Stimulated activated naive CD8-positive, alpha-beta T cell treated with anti-CD3 and anti-CD28 coated beads, Interleukin-15, amount 100 ng/mL, for 72 hours (primary cell): ENCODE measurements around the gene HGF.

Experiments used
- ATAC-seq: fragments of 150-1000 bp; cut with Tn5 transposase; 2 replicates; pipeline ENCODE4 v1.10.0; 2021; ENCODE audit warnings: mild to moderate bottlenecking, moderate library complexity
- DNase-seq, 2 donors: peaks; one replicate each; pipeline ENCODE4 v3.0.0; 2021 to 2022
- H3K27ac Mint-ChIP-seq, 2 donors: one replicate each; pipeline ENCODE4 v1.8.0; 2022; ENCODE audit warnings: mild to moderate bottlenecking in 2 of 2, mixed read lengths in 2 of 2, moderate library complexity in 2 of 2
- H3K27me3 Mint-ChIP-seq: one replicate; pipeline ENCODE4 v1.8.0; 2022; ENCODE audit warnings: mixed read lengths
- H3K4me1 Mint-ChIP-seq: one replicate; pipeline ENCODE4 v1.8.0; 2022; ENCODE audit warnings: mild to moderate bottlenecking, mixed read lengths
- H3K4me3 Mint-ChIP-seq, 2 donors: one replicate each; pipeline ENCODE4 v1.8.0; 2022; ENCODE audit warnings: mild to moderate bottlenecking in 2 of 2, mixed read lengths in 2 of 2, moderate library complexity in 1 of 2
- H3K9me3 Mint-ChIP-seq, 2 donors: one replicate each; pipeline ENCODE4 v1.8.0; 2022; ENCODE audit warnings: mixed read lengths in 2 of 2

The HGF gene

GRCh38 chr7:81709836-81710235 lies 60.0 kb downstream of the HGF start:
- Mint-ChIP-seq H3K4me3 (no peak overlapping the region), H3K4me1 (no peaks in the 10 kb centered on the region), H3K27ac (no peak overlapping the region), H3K27me3 (no peaks in the 10 kb centered on the region), H3K9me3 (peaks cover 0 to 4% of the 10 kb centered on the region in 2 donors)
- DNase-seq (no peak), ATAC-seq (no peak)

- Mint-ChIP-seq H3K27me3 (no peaks in the 10 kb centered on the region), H3K4me1 (no peaks in the 10 kb centered on the region), H3K27ac (no peak overlapping the region), H3K9me3 (no peaks in the 10 kb centered on the region), H3K4me3 (no peak overlapping the region)
- ATAC-seq, result no peak
- DNase-seq, result no peak
These were observed 61.9 kb downstream of the HGF start for GRCh38 chr7:81707966-81708365.

DNA sequence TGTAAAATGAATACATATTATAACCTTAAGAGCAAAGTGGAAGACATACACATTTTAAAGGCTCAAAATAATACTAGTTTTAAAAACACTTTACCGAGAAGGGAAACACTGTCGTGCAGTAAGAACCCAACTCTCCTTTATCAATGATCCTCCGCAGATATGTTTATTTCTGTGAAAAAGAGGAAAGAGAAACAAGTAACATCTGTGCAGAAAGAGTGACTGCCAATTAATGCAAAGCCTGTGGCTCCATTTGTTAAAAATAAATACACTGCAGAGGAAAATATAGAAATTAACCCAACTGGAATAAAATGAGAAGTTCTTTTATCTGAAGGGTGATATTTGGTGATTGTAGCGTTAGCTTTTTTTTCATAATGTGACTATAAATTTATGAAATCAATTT lies 62.7 kb downstream of the HGF start:
- H3K4me1 Mint-ChIP-seq, result no peaks in the 10 kb centered on the region
- H3K27ac Mint-ChIP-seq, result no peak overlapping the region
- no peak for ATAC-seq
- DNase-seq, result no peak
- no peaks in the 10 kb centered on the region for H3K9me3 Mint-ChIP-seq
- H3K4me3 Mint-ChIP-seq, result no peak overlapping the region
- no peaks in the 10 kb centered on the region for H3K27me3 Mint-ChIP-seq

DNA sequence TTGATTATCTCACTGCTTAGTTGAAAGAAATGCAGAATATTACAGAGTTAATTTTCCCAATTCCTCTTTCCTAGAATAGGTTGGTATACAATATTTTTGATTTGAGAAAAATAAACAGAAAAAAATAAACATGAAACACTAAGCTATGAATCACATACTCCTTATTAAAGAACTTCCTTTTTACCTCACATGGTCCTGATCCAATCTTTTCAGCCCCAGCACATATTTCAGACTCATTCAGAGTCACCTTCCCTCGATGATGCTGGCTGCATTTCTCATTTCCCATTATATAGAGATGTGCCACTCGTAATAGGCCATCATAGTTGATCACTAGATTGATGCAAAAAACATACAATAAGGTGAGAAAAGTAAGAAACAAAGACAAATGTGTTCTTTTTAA lies 64.6 kb downstream of the HGF start:
- Mint-ChIP-seq H3K4me3 (no peak overlapping the region), H3K27me3 (no peaks in the 10 kb centered on the region), H3K27ac (no peak overlapping the region), H3K9me3 (no peaks in the 10 kb centered on the region), H3K4me1 (no peaks in the 10 kb centered on the region)
- ATAC-seq (no peak), DNase-seq (no peak)

DNA sequence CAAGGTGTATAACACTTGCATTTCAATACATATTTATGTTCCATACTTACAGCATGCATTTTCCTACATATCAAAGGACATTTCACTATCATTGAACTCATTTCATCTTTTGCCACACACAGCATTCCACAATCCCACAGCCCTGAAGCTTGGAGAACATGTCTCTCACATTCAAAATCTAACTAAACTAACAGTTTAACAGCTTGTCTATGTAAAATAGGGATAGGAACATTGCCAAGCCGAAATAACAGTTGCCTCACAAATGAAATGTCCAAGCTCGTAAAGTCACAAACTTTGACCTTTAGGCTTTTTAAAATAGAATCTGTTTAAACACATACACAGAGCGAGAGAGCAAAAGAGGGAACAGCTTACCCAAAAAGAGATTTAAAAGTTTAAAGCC lies 65.3 kb downstream of the HGF start:
- H3K27me3 Mint-ChIP-seq, result no peaks in the 10 kb centered on the region
- DNase-seq (no peak), ATAC-seq (no peak)
- H3K4me1 Mint-ChIP-seq, result no peaks in the 10 kb centered on the region
- no peak overlapping the region for H3K27ac Mint-ChIP-seq
- H3K9me3 Mint-ChIP-seq, result no peaks in the 10 kb centered on the region
- no peak overlapping the region for H3K4me3 Mint-ChIP-seq

GRCh38 chr7:81698965-81699364 lies 70.9 kb downstream of the HGF start:
- no peak for ATAC-seq
- no peaks in the 10 kb centered on the region for H3K9me3 Mint-ChIP-seq
- H3K4me1 Mint-ChIP-seq, result no peaks in the 10 kb centered on the region
- H3K4me3 Mint-ChIP-seq, result no peak overlapping the region
- no peak overlapping the region for H3K27ac Mint-ChIP-seq
- DNase-seq, result no peak
- H3K27me3 Mint-ChIP-seq, result no peaks in the 10 kb centered on the region

DNA sequence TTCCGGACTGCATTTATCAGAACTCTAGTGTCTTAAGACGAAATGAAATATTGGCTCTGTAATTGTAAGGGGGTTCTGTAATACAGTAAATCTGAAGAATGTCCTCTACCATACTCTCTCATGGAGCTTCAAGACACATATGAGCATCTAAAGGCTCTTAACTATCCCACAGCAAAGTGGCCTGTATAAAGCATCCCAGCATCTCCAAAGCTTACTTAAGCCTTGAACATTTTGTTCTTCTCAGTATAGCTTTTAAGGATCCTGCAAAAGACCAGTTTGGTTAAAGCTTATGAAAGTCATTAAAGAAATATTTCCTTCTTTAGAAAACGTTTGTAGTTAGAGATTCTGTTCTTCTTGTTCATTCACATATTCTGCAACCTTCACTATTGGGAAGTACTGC lies 75.1 kb downstream of the HGF start:
- ATAC-seq (no peak), DNase-seq (no peak)
- H3K9me3 Mint-ChIP-seq, result no peaks in the 10 kb centered on the region
- H3K4me3 Mint-ChIP-seq, result no peak overlapping the region
- no peaks in the 10 kb centered on the region for H3K27me3 Mint-ChIP-seq
- H3K4me1 Mint-ChIP-seq, result no peaks in the 10 kb centered on the region
- H3K27ac Mint-ChIP-seq, result no peak overlapping the region

DNA sequence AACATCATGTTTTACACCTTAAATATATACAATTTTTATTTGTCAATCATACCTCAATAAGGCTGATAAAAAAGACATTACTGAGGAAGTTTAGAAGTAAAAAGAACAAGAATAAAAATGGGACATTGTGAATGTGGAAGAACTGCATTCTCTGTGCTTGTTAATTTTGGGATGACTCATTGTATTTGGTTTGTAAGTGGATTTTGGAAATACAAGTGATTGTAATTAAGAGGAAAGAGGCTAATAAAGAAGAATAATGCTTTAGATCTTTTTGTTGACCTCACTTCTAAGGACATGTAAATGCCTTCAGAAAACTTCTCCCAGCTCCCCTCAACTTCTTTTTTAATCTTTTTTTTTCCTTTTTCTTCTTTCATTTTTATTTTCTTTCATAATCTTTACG lies 76.0 kb downstream of the HGF start:
- no peaks in the 10 kb centered on the region for H3K4me1 Mint-ChIP-seq

GRCh38 chr7:81693080-81693479 lies 76.8 kb downstream of the HGF start:
- H3K4me1 Mint-ChIP-seq, result no peaks in the 10 kb centered on the region
- DNase-seq (no peak), ATAC-seq (no peak)
- no peak overlapping the region for H3K4me3 Mint-ChIP-seq
- H3K9me3 Mint-ChIP-seq, result peaks cover 0 to 11% of the 10 kb centered on the region in 2 donors
- H3K27me3 Mint-ChIP-seq, result no peaks in the 10 kb centered on the region
- no peak overlapping the region for H3K27ac Mint-ChIP-seq

More for the DNA sequence above, 76.0 kb downstream of the HGF start:
- ATAC-seq (no peak), DNase-seq (no peak)
- no peaks in the 10 kb centered on the region for H3K27me3 Mint-ChIP-seq
- H3K27ac Mint-ChIP-seq, result no peak overlapping the region
- H3K4me3 Mint-ChIP-seq, result no peak overlapping the region
- peaks cover 0 to 6% of the 10 kb centered on the region in 2 donors for H3K9me3 Mint-ChIP-seq

GRCh38 chr7:81692146-81692905 lies 77.5 kb downstream of the HGF start:
- Mint-ChIP-seq H3K4me3 (no peak overlapping the region), H3K9me3 (peaks cover 0 to 11% of the 10 kb centered on the region in 2 donors), H3K27ac (no peak overlapping the region), H3K4me1 (no peaks in the 10 kb centered on the region), H3K27me3 (no peaks in the 10 kb centered on the region)
- ATAC-seq (no peak), DNase-seq (no peak)

DNA sequence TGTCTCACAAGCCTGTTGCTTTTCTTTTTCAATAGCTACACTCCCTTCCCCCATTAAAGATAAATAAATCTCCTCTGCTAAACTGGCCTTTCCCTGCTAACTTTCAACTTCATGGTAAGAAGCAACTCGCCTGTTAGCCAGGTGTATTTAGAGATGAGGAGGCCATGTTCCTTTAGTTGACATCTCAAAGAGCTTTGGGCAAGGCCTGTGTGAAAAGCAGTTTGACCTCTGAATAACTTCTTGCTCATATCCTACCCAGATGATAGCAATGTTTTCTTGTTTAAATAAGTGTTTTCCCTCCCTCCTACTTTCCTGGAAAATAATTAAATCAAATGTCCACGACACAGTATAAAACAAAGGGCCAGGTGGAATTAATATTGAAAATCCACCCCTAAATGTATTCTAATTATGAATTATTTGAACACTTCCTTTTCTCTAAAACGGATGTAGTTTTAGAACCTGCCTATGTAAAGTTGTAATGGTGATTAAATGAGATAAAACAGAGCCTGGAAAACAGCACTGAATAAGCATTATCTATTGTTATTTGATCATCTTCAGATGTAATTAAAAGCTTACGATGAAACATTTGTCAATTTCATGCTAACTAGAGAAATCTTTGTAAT lies 78.5 kb downstream of the HGF start:
- peaks cover 0 to 11% of the 10 kb centered on the region in 2 donors for H3K9me3 Mint-ChIP-seq

GRCh38 chr7:81690688-81691087 lies 79.2 kb downstream of the HGF start:
- H3K27ac Mint-ChIP-seq, result no peak overlapping the region
- peaks cover 0 to 11% of the 10 kb centered on the region in 2 donors for H3K9me3 Mint-ChIP-seq
- no peaks in the 10 kb centered on the region for H3K4me1 Mint-ChIP-seq
- no peak overlapping the region for H3K4me3 Mint-ChIP-seq
- DNase-seq (no peak), ATAC-seq (no peak)
- H3K27me3 Mint-ChIP-seq, result no peaks in the 10 kb centered on the region

More for the DNA sequence above, 78.5 kb downstream of the HGF start:
- H3K4me1 Mint-ChIP-seq, result no peaks in the 10 kb centered on the region
- no peak overlapping the region for H3K27ac Mint-ChIP-seq
- no peak overlapping the region for H3K4me3 Mint-ChIP-seq
- no peaks in the 10 kb centered on the region for H3K27me3 Mint-ChIP-seq
- DNase-seq (no peak), ATAC-seq (no peak)

GRCh38 chr7:81690251-81690650 lies 79.6 kb downstream of the HGF start:
- Mint-ChIP-seq H3K27ac (no peak overlapping the region), H3K9me3 (peaks cover 0 to 11% of the 10 kb centered on the region in 2 donors), H3K4me1 (no peaks in the 10 kb centered on the region), H3K4me3 (no peak overlapping the region), H3K27me3 (no peaks in the 10 kb centered on the region)
- no peak for DNase-seq
- no peak for ATAC-seq

- DNase-seq, result no peak
- no peaks in the 10 kb centered on the region for H3K4me1 Mint-ChIP-seq
- H3K27ac Mint-ChIP-seq, result no peak overlapping the region
- ATAC-seq, result no peak
- no peaks in the 10 kb centered on the region for H3K27me3 Mint-ChIP-seq
- no peak overlapping the region for H3K4me3 Mint-ChIP-seq
- H3K9me3 Mint-ChIP-seq, result peaks cover 0 to 11% of the 10 kb centered on the region in 2 donors
These were observed 81.0 kb downstream of the HGF start for GRCh38 chr7:81688622-81689411.

GRCh38 chr7:81687062-81687461 lies 82.8 kb downstream of the HGF start:
- ATAC-seq (no peak), DNase-seq (no peak)
- H3K4me1 Mint-ChIP-seq, result no peaks in the 10 kb centered on the region
- peaks cover 0 to 11% of the 10 kb centered on the region in 2 donors for H3K9me3 Mint-ChIP-seq
- H3K27ac Mint-ChIP-seq, result no peak overlapping the region
- no peaks in the 10 kb centered on the region for H3K27me3 Mint-ChIP-seq
- no peak overlapping the region for H3K4me3 Mint-ChIP-seq

- H3K4me1 Mint-ChIP-seq, result no peaks in the 10 kb centered on the region
- no peak overlapping the region for H3K4me3 Mint-ChIP-seq
- ATAC-seq, result no peak
- peaks cover 0 to 11% of the 10 kb centered on the region in 2 donors for H3K9me3 Mint-ChIP-seq
- H3K27ac Mint-ChIP-seq, result no peak overlapping the region
- DNase-seq, result no peak
- H3K27me3 Mint-ChIP-seq, result no peaks in the 10 kb centered on the region
These were observed 84.5 kb downstream of the HGF start for GRCh38 chr7:81685270-81685868.
